ENCODE measurements around the gene LRRFIP1.

- no peak for TF ChIP-seq POLR2A (IDR thresholded peaks at IDR 0.05; ENCODE audit: low read depth)
- no peak for TF ChIP-seq CTCF (IDR thresholded peaks at IDR 0.05)
- peak in 1 of 2 donors; percentile 19 for TF ChIP-seq POLR2AphosphoS5 (IDR thresholded peaks at IDR 0.05)
Measured at GRCh38 chr2:237717366-237718276, 90.2 kb downstream of the LRRFIP1 start.

Measured in esophagus muscularis mucosa (tissue), 3 donors.